Kidney (tissue), 14 donors: Measurements from ENCODE around the gene POC1A. TPM values are rescaled to one million over a fixed set of nuclear protein-coding genes. Genes with fewer than 3 reads are reported as not detected.
A peak's percentile ranks its signal among the peaks of the same experiment; 100 is the strongest.

Source experiments
- DNase-seq, 5 donors: peaks; one replicate each; pipeline ENCODE4 v3.0.0-alpha.2; 2013 to 2020
- FAIRE-seq: peaks from 2 replicates; lab custom pipeline; 2012; peaks lifted over from hg19 to GRCh38; lab: Jason Lieb, UNC
- H3K27ac ChIP-seq, 2 donors: one replicate each; pipeline ENCODE4 v1.7.0; 2013; ENCODE audit warnings: low read depth in 2 of 2, low read length in 2 of 2, inconsistent platforms in 1 of 2
- H3K27me3 ChIP-seq: one replicate; pipeline ENCODE4 v1.7.1; 2013; ENCODE audit warnings: low read length, inconsistent platforms; ENCODE audit not compliant: control insufficient read depth, insufficient read depth
- H3K36me3 ChIP-seq, 3 donors: one replicate each; pipeline versions ENCODE4 v1.7.0 to v1.7.1; 2013; ENCODE audit warnings: low read length in 3 of 3, control low read depth in 1 of 3, inconsistent platforms in 1 of 3; ENCODE audit not compliant: insufficient read depth in 3 of 3, control insufficient read depth in 2 of 3
- H3K4me1 ChIP-seq, 3 donors: one replicate each; pipeline versions ENCODE4 v1.7.0 to v1.7.1; 2013; ENCODE audit warnings: low read length in 3 of 3, inconsistent platforms in 1 of 3, low read depth in 1 of 3; ENCODE audit not compliant: control insufficient read depth in 2 of 3, insufficient read depth in 2 of 3
- H3K4me3 ChIP-seq, 3 donors: one replicate each; pipeline versions ENCODE4 v1.7.0 to v1.8.1; 2013; ENCODE audit warnings: low read length in 3 of 3, control low read depth in 1 of 3, inconsistent platforms in 1 of 3
- H3K9ac ChIP-seq, 3 donors: one replicate each; pipeline versions ENCODE4 v1.7.0 to v1.7.1; 2013; ENCODE audit warnings: low read length in 3 of 3, control low read depth in 1 of 3, inconsistent platforms in 1 of 3
- H3K9me3 ChIP-seq, 3 donors: one replicate each; pipeline versions ENCODE4 v1.7.0 to v1.7.1; 2013; ENCODE audit warnings: low read length in 3 of 3, control low read depth in 1 of 3, inconsistent platforms in 1 of 3; ENCODE audit not compliant: control insufficient read depth in 2 of 3, insufficient read depth in 1 of 3
- intact Hi-C: fragments of 100-400 bp; cut with DNase I; formaldehyde crosslinking; loops from one replicate; pipeline ENCODE4 v1.11.1; 2022
- polyA plus RNA-seq: library from polyadenylated mRNA; stranded (reverse); fragments of 350-450 nt; fragmentation: Illumina TruSeq; extraction: RNeasy Lipid Tissue Mini Kit (QIAGEN cat#74804); gene quantifications from one replicate; pipeline ENCODE4 v1.2.3, GENCODE V29; 2014; ENCODE audit warnings: low read depth, low replicate concordance; ENCODE audit not compliant: insufficient read depth
- total RNA-seq: library from RNA; stranded (reverse); fragmentation: NEBNext Ultra II Directional; extraction: Animal tissue kit (Norgen Biotek cat#: 25700); gene quantifications from one replicate; pipeline ENCODE4 v1.2.1, GENCODE V29; 2021
- TF ChIP-seq, protein P1 (sequence below): IDR thresholded peaks from 3 replicates; pipeline ENCODE4 v1.5.1; 2012; ENCODE audit warnings: mild to moderate bottlenecking, moderate library complexity, borderline replicate concordance; ENCODE audit not compliant: insufficient read depth; ENCODE audit errors: extremely low read depth
- donor health status: control.
- donor health status: control.
- donor health status: control.
- donor health status: control.
- donor health status: control.
- donor health status: DM: yes; HTN: yes; CAD: no.
- donor health status: Normal renal cell carcinoma (clear cell type).

Gene POC1A
- total and polyA plus RNA-seq, 2 donors from 2014 or later, result 2.2 to 2.5 TPM

DNA sequence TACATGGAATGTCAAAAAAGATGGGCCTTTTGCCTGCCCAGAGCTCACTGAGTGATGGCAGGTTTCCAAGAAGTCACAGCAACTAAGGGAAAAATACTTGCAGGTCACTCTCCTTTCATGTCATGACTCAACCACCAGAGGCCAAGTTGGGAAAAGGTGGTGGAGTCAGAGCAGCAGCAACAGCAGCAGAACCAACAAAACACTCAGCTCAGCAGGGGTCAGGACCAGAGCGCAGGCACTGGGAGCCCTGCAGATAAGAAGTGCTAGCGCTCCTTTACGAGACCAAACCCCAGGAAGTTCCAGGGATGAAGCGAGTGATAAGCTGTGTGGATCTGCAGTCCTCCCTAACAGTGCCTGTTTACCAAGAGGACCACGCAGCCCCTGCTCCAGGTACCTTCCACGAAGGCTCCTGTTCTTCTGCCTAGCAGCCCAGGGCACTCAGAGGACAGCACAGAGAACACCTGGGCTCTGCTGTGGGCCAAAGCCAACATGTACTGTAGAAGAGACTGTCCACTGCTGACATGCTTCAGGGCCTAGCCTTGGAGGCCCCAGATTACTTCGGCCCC lies 26.0 kb downstream of the POC1A start:
- DNase-seq (peak in 1 of 5 donors; percentile 34), FAIRE-seq (no peak)
- intact Hi-C loops, result no loop called here
- Histone ChIP-seq H3K36me3 (no peaks in the 10 kb centered on the region), H3K9ac (peak overlapping the region in 1 of 3 donors; percentile 12), H3K9me3 (no peaks in the 10 kb centered on the region), H3K4me1 (peaks cover 0 to 4% (median 0%) of the 10 kb centered on the region in 3 donors), H3K27ac (no peak overlapping the region), H3K27me3 (no peaks in the 10 kb centered on the region), H3K4me3 (no peak overlapping the region)
- TF ChIP-seq, protein P1, sequence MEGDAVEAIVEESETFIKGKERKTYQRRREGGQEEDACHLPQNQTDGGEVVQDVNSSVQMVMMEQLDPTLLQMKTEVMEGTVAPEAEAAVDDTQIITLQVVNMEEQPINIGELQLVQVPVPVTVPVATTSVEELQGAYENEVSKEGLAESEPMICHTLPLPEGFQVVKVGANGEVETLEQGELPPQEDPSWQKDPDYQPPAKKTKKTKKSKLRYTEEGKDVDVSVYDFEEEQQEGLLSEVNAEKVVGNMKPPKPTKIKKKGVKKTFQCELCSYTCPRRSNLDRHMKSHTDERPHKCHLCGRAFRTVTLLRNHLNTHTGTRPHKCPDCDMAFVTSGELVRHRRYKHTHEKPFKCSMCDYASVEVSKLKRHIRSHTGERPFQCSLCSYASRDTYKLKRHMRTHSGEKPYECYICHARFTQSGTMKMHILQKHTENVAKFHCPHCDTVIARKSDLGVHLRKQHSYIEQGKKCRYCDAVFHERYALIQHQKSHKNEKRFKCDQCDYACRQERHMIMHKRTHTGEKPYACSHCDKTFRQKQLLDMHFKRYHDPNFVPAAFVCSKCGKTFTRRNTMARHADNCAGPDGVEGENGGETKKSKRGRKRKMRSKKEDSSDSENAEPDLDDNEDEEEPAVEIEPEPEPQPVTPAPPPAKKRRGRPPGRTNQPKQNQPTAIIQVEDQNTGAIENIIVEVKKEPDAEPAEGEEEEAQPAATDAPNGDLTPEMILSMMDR, result no peak

DNA sequence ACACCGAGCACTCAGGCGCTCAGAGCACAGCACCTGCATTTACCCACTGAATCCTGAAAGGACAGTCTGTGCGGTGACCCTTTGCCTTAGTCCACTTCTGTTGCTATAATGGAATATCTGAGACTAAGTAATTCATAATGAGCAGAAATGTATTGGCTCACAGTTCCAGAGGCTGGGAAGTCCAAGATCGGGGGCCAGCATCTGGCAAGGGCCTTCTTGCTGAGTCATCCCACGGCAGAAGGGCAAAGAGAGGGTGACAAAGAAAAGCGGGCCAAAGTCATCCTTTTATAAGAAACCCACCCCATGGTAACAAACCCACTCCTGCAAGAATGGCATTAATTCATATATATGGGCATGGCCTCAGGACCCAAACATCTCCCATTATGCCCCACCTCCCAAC lies 27.7 kb downstream of the POC1A start:
- DNase-seq (peak in 1 of 5 donors; percentile 30), FAIRE-seq (no peak)
- Histone ChIP-seq H3K9ac (no peak overlapping the region), H3K27me3 (no peaks in the 10 kb centered on the region), H3K27ac (no peak overlapping the region), H3K9me3 (no peaks in the 10 kb centered on the region), H3K4me3 (no peak overlapping the region), H3K4me1 (peaks cover 2 to 6% (median 4%) of the 10 kb centered on the region in 3 donors), H3K36me3 (no peaks in the 10 kb centered on the region)
- intact Hi-C loops, result no loop called here
- TF ChIP-seq, protein P1, result no peak

DNA sequence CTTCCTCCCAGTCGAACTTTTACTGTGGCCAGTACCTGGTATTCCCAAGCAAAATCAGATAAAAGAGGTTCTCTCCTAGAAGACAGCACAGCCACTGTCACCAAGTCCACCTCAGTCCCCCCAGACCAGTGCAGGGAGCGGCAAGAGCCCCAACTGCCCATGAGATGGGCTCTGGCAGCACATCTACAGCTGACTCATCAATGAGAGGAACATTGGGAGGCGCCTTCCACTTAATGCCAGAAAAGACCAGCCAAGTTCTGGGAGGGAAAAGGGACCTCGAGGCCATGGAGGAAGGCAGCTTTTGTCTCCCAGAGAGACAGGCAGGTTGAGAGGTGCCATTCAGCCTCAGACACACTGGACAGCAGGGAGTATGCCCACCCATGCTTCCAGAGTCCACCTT lies 28.2 kb downstream of the POC1A start:
- no peak for FAIRE-seq

More for the DNA sequence above, 28.2 kb downstream of the POC1A start:
- Histone ChIP-seq H3K27ac (no peak overlapping the region), H3K9ac (no peak overlapping the region), H3K4me3 (no peak overlapping the region), H3K9me3 (no peaks in the 10 kb centered on the region), H3K27me3 (no peaks in the 10 kb centered on the region), H3K36me3 (no peaks in the 10 kb centered on the region), H3K4me1 (peaks cover 2 to 6% (median 4%) of the 10 kb centered on the region in 3 donors)
- intact Hi-C loops, result no loop called here
- TF ChIP-seq, protein P1, result no peak
- peak in 1 of 5 donors; percentile 19 for DNase-seq
